Mesenchymal stem cell (in vitro differentiated cells and primary cell): ENCODE measurements around the gene BEGAIN.

Source experiments
- DNase-seq: peaks from one replicate; pipeline ENCODE4 v3.0.0-alpha.2; 2013
- H2AFZ ChIP-seq: one replicate; pipeline ENCODE4 v1.6.1; 2013; ENCODE audit warnings: low read depth, mild to moderate bottlenecking, control low read depth, inconsistent platforms, low read length, moderate library complexity
- H2AK5ac ChIP-seq: 2 replicates; pipeline ENCODE4 v1.6.1; 2013; ENCODE audit warnings: low read length, moderate library complexity, mild to moderate bottlenecking, inconsistent platforms; ENCODE audit not compliant: severe bottlenecking
- H2BK120ac ChIP-seq: one replicate; pipeline ENCODE4 v1.6.1; 2013; ENCODE audit warnings: low read depth, mild to moderate bottlenecking, inconsistent platforms, low read length, moderate library complexity
- H2BK12ac ChIP-seq, 2 experiments: one replicate each; pipeline ENCODE4 v1.6.1; 2013; ENCODE audit warnings: inconsistent platforms in 2 of 2, low read length in 2 of 2, mild to moderate bottlenecking in 2 of 2, moderate library complexity in 2 of 2, control low read depth in 1 of 2
- H2BK15ac ChIP-seq: one replicate; pipeline ENCODE4 v1.6.1; 2013; ENCODE audit warnings: mild to moderate bottlenecking, low read depth, inconsistent platforms; ENCODE audit not compliant: poor library complexity, severe bottlenecking
- H2BK5ac ChIP-seq: 2 replicates; pipeline ENCODE4 v1.6.1; 2013; ENCODE audit warnings: low read depth, mild to moderate bottlenecking, low read length, control low read depth, inconsistent platforms; ENCODE audit not compliant: poor library complexity, severe bottlenecking
- H3K14ac ChIP-seq, 2 experiments: one replicate each; pipeline ENCODE4 v1.6.1; 2013; ENCODE audit warnings: inconsistent platforms in 2 of 2, low read length in 2 of 2, control low read depth in 1 of 2, mild to moderate bottlenecking in 1 of 2, moderate library complexity in 1 of 2
- H3K18ac ChIP-seq, 2 experiments: one replicate each; pipeline ENCODE4 v1.6.1; 2013; ENCODE audit warnings: inconsistent platforms in 2 of 2, low read length in 2 of 2, control low read depth in 1 of 2, low read depth in 1 of 2, mild to moderate bottlenecking in 1 of 2
- H3K23ac ChIP-seq, 2 experiments: one replicate each; pipeline ENCODE4 v1.6.1; 2013; ENCODE audit warnings: inconsistent platforms in 2 of 2, low read length in 2 of 2, mild to moderate bottlenecking in 2 of 2, moderate library complexity in 2 of 2, control low read depth in 1 of 2
- H3K27ac ChIP-seq: 2 replicates; pipeline ENCODE4 v1.5.1; 2013; ENCODE audit warnings: mild to moderate bottlenecking, moderate library complexity, low read length, control low read depth, inconsistent platforms; ENCODE audit not compliant: poor library complexity, severe bottlenecking
- H3K27me3 ChIP-seq, 2 experiments: 2 replicates each; pipeline versions ENCODE4 v1.6.1 to v1.7.0; 2013; ENCODE audit warnings: low read length in 2 of 2, mild to moderate bottlenecking in 2 of 2, moderate library complexity in 2 of 2, control low read depth in 1 of 2, inconsistent platforms in 1 of 2; ENCODE audit not compliant: control insufficient read depth in 1 of 2, insufficient read depth in 1 of 2
- H3K36me3 ChIP-seq, 2 experiments: 2 replicates each; pipeline versions ENCODE4 v1.6.1 to v1.7.0; 2013; ENCODE audit warnings: low read length in 2 of 2, control low read depth in 1 of 2, inconsistent platforms in 1 of 2, low read depth in 1 of 2, mild to moderate bottlenecking in 1 of 2; ENCODE audit not compliant: insufficient read depth in 2 of 2, control insufficient read depth in 1 of 2
- H3K4ac ChIP-seq, 2 experiments: one replicate each; pipeline ENCODE4 v1.6.1; 2013; ENCODE audit warnings: inconsistent platforms in 2 of 2, low read length in 2 of 2, mild to moderate bottlenecking in 2 of 2, moderate library complexity in 2 of 2, control low read depth in 1 of 2, low read depth in 1 of 2
- H3K4me1 ChIP-seq: 2 replicates; pipeline ENCODE4 v1.6.1; 2013; ENCODE audit warnings: low read depth, low read length, control low read depth; ENCODE audit not compliant: control insufficient read depth, insufficient read depth
- H3K4me2 ChIP-seq: 2 replicates; pipeline ENCODE4 v1.6.1; 2013; ENCODE audit warnings: low read length, mild to moderate bottlenecking, inconsistent platforms; ENCODE audit not compliant: poor library complexity, severe bottlenecking
- H3K4me3 ChIP-seq, 2 experiments: 2 replicates each; pipeline versions ENCODE4 v1.5.1 to v1.7.0; 2013; ENCODE audit warnings: low read length in 2 of 2, mild to moderate bottlenecking in 2 of 2, control low read depth in 1 of 2, low read depth in 1 of 2; ENCODE audit not compliant: insufficient read depth in 1 of 2
- H3K79me1 ChIP-seq: replicated peaks from 2 replicates; pipeline ENCODE4 v1.6.1; 2013; ENCODE audit warnings: mild to moderate bottlenecking, control low read depth, low read length, inconsistent platforms; ENCODE audit not compliant: poor library complexity, severe bottlenecking
- H3K9ac ChIP-seq: 2 replicates; pipeline ENCODE4 v1.7.0; 2013; ENCODE audit warnings: mild to moderate bottlenecking, low read length, moderate library complexity
- H3K9me3 ChIP-seq: 2 replicates; pipeline ENCODE4 v1.7.0; 2013; ENCODE audit warnings: mild to moderate bottlenecking, low read length; ENCODE audit not compliant: control insufficient read depth
- H4K8ac ChIP-seq: one replicate; pipeline ENCODE4 v1.6.1; 2013; ENCODE audit warnings: inconsistent platforms, mild to moderate bottlenecking, low read length, moderate library complexity
- H4K91ac ChIP-seq: one replicate; pipeline ENCODE4 v1.6.1; 2013; ENCODE audit warnings: mild to moderate bottlenecking, low read length, inconsistent platforms
- WGBS: methylation state at CpG from one replicate; pipeline ENCODE4 v1.1.7; 2013; ENCODE audit warnings: mixed read lengths; 5-methylcytosine and 5-hydroxymethylcytosine counted together

BEGAIN gene

GRCh38 chr14:100582496-100583165 is 4.6 kb downstream of the BEGAIN start:
- Histone ChIP-seq H3K4me1 (peaks cover 11% of the 10 kb centered on the region), H3K36me3 (no peaks in the 10 kb centered on the region), H3K14ac (no peak overlapping the region), H2AK5ac (no peak overlapping the region), H2BK5ac (no peak overlapping the region), H3K79me1 (no peaks in the 10 kb centered on the region), H4K8ac (no peak overlapping the region), H2BK15ac (no peak overlapping the region), H3K27me3 (peaks cover 1 to 30% of the 10 kb centered on the region in 2 experiments), H3K9me3 (peaks cover 3% of the 10 kb centered on the region), H3K18ac (no peak overlapping the region), H3K4ac (no peak overlapping the region), H3K27ac (no peak overlapping the region), H2BK120ac (no peak overlapping the region), H3K23ac (no peak overlapping the region), H4K91ac (no peak overlapping the region), H3K4me2 (no peak overlapping the region), H3K4me3 (no peak overlapping the region), H2BK12ac (no peak overlapping the region), H2AFZ (no peak overlapping the region), H3K9ac (no peak overlapping the region)
- 98% methylated on average over 16 of the region's 16 CpGs for WGBS
- DNase-seq: no peak

- Histone ChIP-seq H3K9me3 (peaks cover 3% of the 10 kb centered on the region), H3K27me3 (peaks cover 0 to 31% of the 10 kb centered on the region in 2 experiments), H3K4ac (no peak overlapping the region), H2BK120ac (no peak overlapping the region), H3K36me3 (no peaks in the 10 kb centered on the region), H2AK5ac (no peak overlapping the region), H4K8ac (no peak overlapping the region), H4K91ac (no peak overlapping the region), H3K27ac (no peak overlapping the region), H2BK12ac (no peak overlapping the region), H3K18ac (no peak overlapping the region), H2BK5ac (no peak overlapping the region), H2BK15ac (no peak overlapping the region), H3K4me3 (no peak overlapping the region), H3K79me1 (no peaks in the 10 kb centered on the region), H3K9ac (no peak overlapping the region), H3K14ac (no peak overlapping the region), H3K23ac (no peak overlapping the region), H3K4me1 (peaks cover 7% of the 10 kb centered on the region), H3K4me2 (no peak overlapping the region), H2AFZ (no peak overlapping the region)
- WGBS: 81% methylated on average over 28 of the region's 28 CpGs
- DNase-seq: no peak
Observed at GRCh38 chr14:100581228-100582145, 5.7 kb downstream of the BEGAIN start.

GRCh38 chr14:100580316-100581227 is 6.6 kb downstream of the BEGAIN start:
- Histone ChIP-seq H3K9me3 (peaks cover 3% of the 10 kb centered on the region), H3K18ac (no peak overlapping the region), H3K4ac (no peak overlapping the region), H2BK120ac (no peak overlapping the region), H2BK12ac (no peak overlapping the region), H2AK5ac (no peak overlapping the region), H3K23ac (no peak overlapping the region), H3K27me3 (peaks cover 0 to 22% of the 10 kb centered on the region in 2 experiments), H3K9ac (no peak overlapping the region), H2AFZ (no peak overlapping the region), H3K36me3 (no peaks in the 10 kb centered on the region), H2BK5ac (no peak overlapping the region), H4K8ac (no peak overlapping the region), H3K14ac (no peak overlapping the region), H3K27ac (no peak overlapping the region), H3K4me2 (no peak overlapping the region), H2BK15ac (no peak overlapping the region), H3K4me1 (no peaks in the 10 kb centered on the region), H4K91ac (no peak overlapping the region), H3K4me3 (no peak overlapping the region), H3K79me1 (no peaks in the 10 kb centered on the region)
- no peak for DNase-seq
- WGBS: 90% methylated on average over 13 of the region's 14 CpGs
